Muscle of leg (tissue), 11 donors: ENCODE data around the gene CD79A. TPM values are rescaled to one million over a fixed set of nuclear protein-coding genes. Genes with fewer than 3 reads are reported as not detected.

Experiments used
- DNase-seq: peaks from one replicate; pipeline ENCODE4 v3.0.0; 2013
- H3K27ac ChIP-seq: one replicate; pipeline ENCODE4 v1.5.1; 2013; ENCODE audit warnings: mild to moderate bottlenecking, low read length, control low read depth
- H3K27me3 ChIP-seq: one replicate; pipeline ENCODE4 v1.6.1; 2013; ENCODE audit warnings: low read length; ENCODE audit not compliant: control insufficient read depth, insufficient read depth
- H3K36me3 ChIP-seq: one replicate; pipeline ENCODE4 v1.6.1; 2013; ENCODE audit warnings: low read length; ENCODE audit not compliant: control insufficient read depth, insufficient read depth
- H3K4me1 ChIP-seq: one replicate; pipeline ENCODE4 v1.6.1; 2013; ENCODE audit warnings: low read length; ENCODE audit not compliant: control insufficient read depth, insufficient read depth
- H3K4me3 ChIP-seq: one replicate; pipeline ENCODE4 v1.5.1; 2013; ENCODE audit warnings: low read length, control low read depth
- H3K9me3 ChIP-seq: replicated peaks from 2 replicates; pipeline ENCODE4 v1.6.1; 2013; ENCODE audit warnings: low read depth, low read length; ENCODE audit not compliant: control insufficient read depth
- WGBS: methylation state at CpG from one replicate; pipeline ENCODE4 v1.1.5; 2013; ENCODE audit warnings: missing lambda C conversion rate; ENCODE audit not compliant: insufficient coverage; 5-methylcytosine and 5-hydroxymethylcytosine counted together
- polyA plus RNA-seq, 8 donors: library from polyadenylated mRNA; unstranded; fragments of 120-200 nt; gene quantifications; one replicate each; pipeline versions ENCODE4 v1.2.1 to v1.2.3, GENCODE V29; 2013; ENCODE audit warnings: inconsistent platforms in 1 of 8, low replicate concordance in 1 of 8; ENCODE audit not compliant: insufficient read length in 8 of 8, insufficient read depth in 1 of 8
- total RNA-seq: library from RNA; stranded (reverse); fragments of 120-200 nt; gene quantifications from one replicate; pipeline ENCODE4 v1.2.4, GENCODE V29; 2013

Gene CD79A
- total and polyA plus RNA-seq, 9 donors, result 0.49 to 1.8 (median 0.88) TPM

DNA sequence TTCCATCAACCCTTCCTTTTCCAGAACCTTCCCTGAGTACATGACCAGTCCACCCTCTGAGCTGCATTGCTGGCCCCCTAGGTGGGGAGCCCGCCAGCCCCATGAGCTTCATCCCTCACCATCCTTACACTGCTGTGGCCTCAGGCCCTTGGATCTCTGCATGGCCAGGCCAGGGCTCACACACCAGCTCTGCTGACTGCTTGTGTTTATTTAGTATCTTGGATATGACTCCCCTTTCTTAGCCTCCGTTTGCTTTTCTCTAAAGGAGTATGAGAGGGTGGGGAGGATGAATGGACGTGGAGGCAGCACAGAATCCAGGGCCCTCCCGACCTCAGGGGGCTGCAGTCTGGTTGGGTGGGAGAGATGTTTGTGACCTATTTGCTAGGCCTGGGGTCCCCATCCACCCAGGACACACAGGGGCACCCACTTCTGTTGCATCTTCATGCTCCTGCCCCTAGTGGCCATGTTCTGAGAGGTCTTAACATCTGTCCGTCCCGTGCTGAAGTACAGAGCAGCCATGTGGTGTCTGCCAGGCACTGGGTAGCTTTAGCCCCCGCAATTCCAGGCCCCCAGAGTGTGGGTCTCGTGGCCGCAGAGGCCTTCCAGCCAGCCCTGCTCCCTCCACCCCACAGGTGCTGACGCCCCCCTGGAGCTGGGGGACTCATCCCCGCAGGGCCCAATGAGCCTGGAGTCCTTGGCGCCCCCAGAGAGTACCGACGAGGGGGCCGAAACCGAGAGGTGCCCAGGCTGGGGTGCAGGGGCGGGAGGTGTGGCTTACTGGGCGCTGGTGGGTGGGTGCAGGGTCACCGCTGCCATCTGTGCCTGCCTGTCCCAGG, 18.9 kb downstream of the CD79A start:
- peaks cover 61% of the 10 kb centered on the region for H3K36me3 ChIP-seq
- no peaks in the 10 kb centered on the region for H3K27me3 ChIP-seq
- no peak for DNase-seq
- no peaks in the 10 kb centered on the region for H3K4me1 ChIP-seq
- H3K27ac ChIP-seq, result no peak overlapping the region
- no peak overlapping the region for H3K4me3 ChIP-seq
- 72% methylated on average over 10 of the region's 19 CpGs for WGBS
- H3K9me3 ChIP-seq, result no peaks in the 10 kb centered on the region

GRCh38 chr19:41896581-41896942, 19.5 kb downstream of the CD79A start:
- peaks cover 64% of the 10 kb centered on the region for H3K36me3 ChIP-seq

DNA sequence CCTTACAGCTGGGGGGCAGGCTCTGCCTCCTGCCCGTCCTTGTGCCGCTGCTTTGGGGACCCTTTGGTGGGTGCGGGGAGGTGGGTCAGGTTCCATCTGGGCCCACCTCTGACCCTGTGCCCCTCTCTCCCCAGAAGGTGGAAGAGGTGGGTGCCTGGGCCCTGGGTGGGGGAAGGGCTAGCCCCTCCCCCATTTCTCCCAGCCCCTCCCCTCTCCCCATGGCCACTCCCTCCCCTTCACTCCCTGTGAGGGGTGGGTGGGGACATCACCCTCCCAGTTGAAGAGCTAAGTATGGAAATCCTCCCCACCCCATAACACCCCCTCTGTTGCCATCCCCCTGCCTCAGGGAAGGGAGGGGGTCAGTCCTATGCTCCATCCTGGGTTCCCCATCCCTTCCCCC, 20.1 kb downstream of the CD79A start:
- Histone ChIP-seq H3K27ac (no peak overlapping the region), H3K4me1 (no peaks in the 10 kb centered on the region), H3K36me3 (peaks cover 67% of the 10 kb centered on the region), H3K27me3 (no peaks in the 10 kb centered on the region), H3K9me3 (no peaks in the 10 kb centered on the region), H3K4me3 (no peak overlapping the region)
- no CpG with 5 or more reads among the region's 3 CpGs for WGBS
- no peak for DNase-seq

More at GRCh38 chr19:41896581-41896942, 19.5 kb downstream of the CD79A start:
- Histone ChIP-seq H3K27me3 (no peaks in the 10 kb centered on the region), H3K4me3 (no peak overlapping the region), H3K9me3 (no peaks in the 10 kb centered on the region), H3K4me1 (no peaks in the 10 kb centered on the region), H3K27ac (no peak overlapping the region)
- no CpG with 5 or more reads among the region's 1 CpG for WGBS
- DNase-seq, result no peak

DNA sequence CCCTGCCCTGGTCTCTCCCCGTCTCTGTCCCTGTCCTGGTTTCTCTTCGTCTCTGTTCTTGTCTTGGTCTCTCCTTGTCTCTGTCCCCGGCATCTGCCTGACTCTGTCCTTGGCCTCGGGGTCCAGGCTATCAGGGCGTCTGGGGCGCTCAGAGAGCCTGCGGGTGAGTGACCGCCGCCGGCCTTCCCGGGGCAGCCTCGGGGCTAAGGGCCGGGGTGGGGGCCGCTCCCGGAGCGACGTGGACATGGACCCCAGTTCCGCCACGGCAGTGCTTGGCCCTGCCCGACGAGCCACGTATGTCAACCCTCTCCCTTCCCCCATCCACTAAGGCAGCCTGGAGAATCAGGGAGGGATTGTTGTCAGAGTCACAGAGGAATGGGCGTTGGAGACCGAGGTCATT, 20.7 kb downstream of the CD79A start:
- Histone ChIP-seq H3K4me1 (no peaks in the 10 kb centered on the region), H3K4me3 (no peak overlapping the region), H3K27ac (no peak overlapping the region), H3K36me3 (peaks cover 67% of the 10 kb centered on the region), H3K27me3 (no peaks in the 10 kb centered on the region), H3K9me3 (no peaks in the 10 kb centered on the region)
- WGBS, result 86% methylated on average over 12 of the region's 24 CpGs
- no peak for DNase-seq

DNA sequence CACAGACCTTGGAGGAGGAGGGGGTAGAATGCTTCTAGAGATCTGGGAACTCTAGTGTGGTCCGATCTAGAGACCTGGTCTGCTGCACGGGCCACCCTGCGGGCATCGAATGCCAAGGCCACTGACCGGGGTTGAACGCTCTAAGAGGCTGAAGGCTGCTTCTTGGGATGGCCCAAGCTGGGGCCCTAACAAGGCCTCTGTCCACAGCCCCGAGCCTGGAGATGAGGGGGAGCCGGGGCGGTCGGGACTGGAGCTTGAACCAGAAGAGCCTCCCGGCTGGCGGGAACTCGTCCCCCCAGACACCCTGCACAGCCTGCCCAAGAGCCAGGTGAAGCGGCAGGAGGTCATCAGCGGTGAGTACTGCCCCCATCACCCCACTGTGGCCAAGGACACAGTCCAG, 21.2 kb downstream of the CD79A start:
- H3K27me3 ChIP-seq, result no peaks in the 10 kb centered on the region
- H3K9me3 ChIP-seq, result no peaks in the 10 kb centered on the region
- DNase-seq, result no peak
- no peak overlapping the region for H3K27ac ChIP-seq
- H3K36me3 ChIP-seq, result peaks cover 68% of the 10 kb centered on the region
- no peak overlapping the region for H3K4me3 ChIP-seq
- 90% methylated on average over 14 of the region's 15 CpGs for WGBS
- no peaks in the 10 kb centered on the region for H3K4me1 ChIP-seq

- Histone ChIP-seq H3K27ac (no peak overlapping the region), H3K36me3 (peaks cover 81% of the 10 kb centered on the region), H3K9me3 (no peaks in the 10 kb centered on the region), H3K4me3 (no peak overlapping the region), H3K4me1 (no peaks in the 10 kb centered on the region), H3K27me3 (no peaks in the 10 kb centered on the region)
- DNase-seq, result no peak
- 93% methylated on average over 20 of the region's 21 CpGs for WGBS
Measured at GRCh38 chr19:41901707-41902360, 24.8 kb downstream of the CD79A start.

GRCh38 chr19:41902594-41902993, 25.5 kb downstream of the CD79A start:
- 95% methylated on average over 17 of the region's 17 CpGs for WGBS

DNA sequence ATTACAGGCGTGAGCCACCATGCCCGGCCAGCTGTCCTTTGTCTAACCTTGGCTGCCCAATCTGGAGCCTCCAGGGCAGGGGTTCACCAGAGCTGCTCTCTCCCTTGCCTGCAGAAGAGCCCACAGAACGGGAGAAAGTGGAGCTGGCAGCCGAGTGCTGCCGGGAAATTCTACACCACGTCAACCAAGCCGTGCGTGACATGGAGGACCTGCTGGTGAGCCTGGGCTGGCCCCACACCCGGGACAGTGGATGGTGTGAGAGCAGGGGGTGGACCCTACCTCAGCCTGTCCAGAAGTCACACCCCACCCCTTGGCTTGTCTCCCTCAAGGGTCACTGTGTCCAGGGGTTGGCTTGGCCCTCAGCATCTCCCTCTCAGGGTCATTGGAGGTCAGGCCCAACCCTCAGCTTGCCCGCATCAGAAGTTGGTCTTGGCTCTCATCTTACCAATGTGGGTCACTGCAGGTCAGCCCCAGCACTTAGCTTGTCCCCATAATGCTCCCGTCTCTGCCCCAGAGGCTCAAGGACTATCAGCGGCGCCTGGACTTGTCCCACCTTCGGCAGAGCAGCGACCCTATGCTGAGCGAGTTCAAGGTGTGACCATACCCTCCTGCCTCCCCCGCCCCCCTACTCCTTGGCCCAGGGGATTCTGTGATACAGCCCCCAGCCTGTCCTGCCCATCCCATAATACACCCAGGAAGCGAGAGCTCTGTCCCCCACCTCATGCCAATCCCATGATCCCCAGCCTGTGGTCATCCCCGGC, 26.3 kb downstream of the CD79A start:
- DNase-seq, result no peak
- Histone ChIP-seq H3K4me1 (no peaks in the 10 kb centered on the region), H3K4me3 (no peak overlapping the region), H3K36me3 (peaks cover 78% of the 10 kb centered on the region), H3K27me3 (no peaks in the 10 kb centered on the region), H3K9me3 (no peaks in the 10 kb centered on the region), H3K27ac (no peak overlapping the region)
- WGBS, result 79% methylated on average over 13 of the region's 19 CpGs

More at GRCh38 chr19:41902594-41902993, 25.5 kb downstream of the CD79A start:
- peaks cover 86% of the 10 kb centered on the region for H3K36me3 ChIP-seq
- no peak for DNase-seq
- no peak overlapping the region for H3K27ac ChIP-seq
- H3K4me3 ChIP-seq, result no peak overlapping the region
- H3K27me3 ChIP-seq, result no peaks in the 10 kb centered on the region
- H3K4me1 ChIP-seq, result no peaks in the 10 kb centered on the region
- no peaks in the 10 kb centered on the region for H3K9me3 ChIP-seq

DNA sequence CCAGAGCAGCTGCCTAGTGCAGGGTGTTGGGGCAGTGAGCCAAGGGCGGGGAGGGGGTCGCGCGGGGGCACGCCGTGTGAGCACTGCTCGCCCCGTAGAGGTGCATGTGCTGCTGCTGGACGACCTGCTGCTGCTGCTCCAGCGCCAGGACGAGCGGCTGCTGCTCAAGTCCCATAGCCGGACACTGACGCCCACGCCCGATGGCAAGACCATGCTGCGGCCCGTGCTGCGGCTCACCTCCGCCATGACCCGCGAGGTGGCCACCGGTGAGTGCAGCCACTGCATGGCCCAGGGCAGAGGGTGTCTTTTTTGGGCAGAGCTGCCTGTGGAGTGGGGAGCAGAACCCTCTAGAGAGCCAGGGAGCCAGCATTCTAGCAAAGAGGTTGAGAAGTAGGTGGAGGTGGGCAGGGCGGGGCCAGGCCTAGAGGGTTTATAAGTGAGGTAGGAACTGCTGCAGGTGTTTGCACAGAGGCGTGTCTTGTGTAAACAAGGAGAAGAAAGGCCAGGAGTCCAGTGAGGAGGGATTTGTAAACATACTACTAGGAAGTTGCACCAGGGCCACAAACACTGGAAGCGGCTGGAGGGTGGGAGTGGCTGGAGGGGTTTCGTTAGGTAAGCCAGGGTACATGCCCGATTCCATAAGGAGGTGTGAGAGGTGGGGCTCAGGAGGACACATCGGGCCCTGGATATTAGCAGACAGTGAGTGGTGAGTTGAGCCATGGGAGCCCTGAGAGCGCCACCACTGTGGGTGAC, 27.2 kb downstream of the CD79A start:
- H3K27ac ChIP-seq, result no peak overlapping the region
- 88% methylated on average over 29 of the region's 30 CpGs for WGBS

More for the DNA sequence above, 27.2 kb downstream of the CD79A start:
- peaks cover 71% of the 10 kb centered on the region for H3K36me3 ChIP-seq
- H3K27me3 ChIP-seq, result peaks cover 5% of the 10 kb centered on the region
- no peak overlapping the region for H3K4me3 ChIP-seq
- DNase-seq, result no peak
- H3K4me1 ChIP-seq, result no peaks in the 10 kb centered on the region
- no peaks in the 10 kb centered on the region for H3K9me3 ChIP-seq
